Smooth muscle cell (in vitro differentiated cells): ENCODE results near the gene SNRNP48. TPM values are rescaled to one million over a fixed set of nuclear protein-coding genes. Genes with fewer than 3 reads are reported as not detected.

Experiments
- DNase-seq: peaks from one replicate; lab custom pipeline; 2025; ENCODE audit not compliant: unreplicated experiment; lab: John Stamatoyannopoulos, UW
- H2AFZ ChIP-seq: fragments of 200-600 bp; sonication (generic); 2 replicates; pipeline ENCODE4 v1.6.0; 2016; ENCODE audit warnings: antibody characterized with exemption, low read depth, mild to moderate bottlenecking
- H3F3A ChIP-seq: fragments of 200-600 bp; sonication (generic); 2 replicates; pipeline ENCODE4 v1.6.0; 2017; ENCODE audit warnings: antibody characterized with exemption, low read depth
- H3K27ac ChIP-seq: fragments of 200-600 bp; sonication (generic); 2 replicates; pipeline ENCODE4 v1.5.1; 2016; ENCODE audit warnings: low read depth, mild to moderate bottlenecking
- H3K27me3 ChIP-seq: fragments of 200-600 bp; sonication (generic); 2 replicates; pipeline ENCODE4 v1.6.1; 2016; ENCODE audit warnings: low read depth, mild to moderate bottlenecking
- H3K36me3 ChIP-seq: fragments of 200-600 bp; sonication (generic); 2 replicates; pipeline ENCODE4 v1.5.1; 2016; ENCODE audit warnings: low read depth
- H3K4me1 ChIP-seq: fragments of 200-600 bp; sonication (generic); 2 replicates; pipeline ENCODE4 v1.5.1; 2016; ENCODE audit warnings: low read depth
- H3K4me2 ChIP-seq: fragments of 200-600 bp; sonication (generic); 2 replicates; pipeline ENCODE4 v1.6.0; 2016; ENCODE audit warnings: mild to moderate bottlenecking
- H3K4me3 ChIP-seq: fragments of 200-600 bp; sonication (generic); 2 replicates; pipeline ENCODE4 v1.5.1; 2016; ENCODE audit warnings: mild to moderate bottlenecking
- H3K79me2 ChIP-seq: fragments of 200-600 bp; sonication (generic); 2 replicates; pipeline ENCODE4 v1.6.0; 2016; ENCODE audit warnings: low read depth, mild to moderate bottlenecking
- H3K9ac ChIP-seq: fragments of 200-600 bp; sonication (generic); 2 replicates; pipeline ENCODE4 v1.6.0; 2016; ENCODE audit warnings: low read depth
- H3K9me3 ChIP-seq: fragments of 200-600 bp; sonication (generic); replicated peaks from 2 replicates; pipeline ENCODE4 v1.5.1; 2016; ENCODE audit warnings: low read depth
- H4K20me1 ChIP-seq: fragments of 200-600 bp; sonication (generic); 2 replicates; pipeline ENCODE4 v1.6.0; 2016; ENCODE audit warnings: low read depth
- WGBS: methylation state at CpG from one replicate; pipeline ENCODE4 v1.1.7; 2016; ENCODE audit warnings: low lambda C conversion rate; 5-methylcytosine and 5-hydroxymethylcytosine counted together
- polyA plus RNA-seq: library from polyadenylated mRNA; unstranded; fragments of >200 nt; fragmentation: Nextera tagmentation; extraction: Ambion mirVana; gene quantifications from 2 replicates; pipeline ENCODE4 v1.2.1, GENCODE V29; 2016
- total RNA-seq: library from RNA; depleted of rRNA; stranded (reverse); fragments of >200 nt; gene quantifications from 2 replicates; pipeline ENCODE4 v1.2.3, GENCODE V29; 2014
- TF ChIP-seq, protein P1 (sequence below): fragments of 200-600 bp; sonication (generic); IDR thresholded peaks from 2 replicates; pipeline ENCODE4 v1.5.1; 2017; ENCODE audit warnings: borderline replicate concordance, mild to moderate bottlenecking, antibody characterized with exemption; ENCODE audit not compliant: insufficient read depth, poor library complexity, severe bottlenecking

The SNRNP48 gene
- total and polyA plus RNA-seq, 2 experiments from 2014 or later, result 3.2 to 11.0 TPM

DNA sequence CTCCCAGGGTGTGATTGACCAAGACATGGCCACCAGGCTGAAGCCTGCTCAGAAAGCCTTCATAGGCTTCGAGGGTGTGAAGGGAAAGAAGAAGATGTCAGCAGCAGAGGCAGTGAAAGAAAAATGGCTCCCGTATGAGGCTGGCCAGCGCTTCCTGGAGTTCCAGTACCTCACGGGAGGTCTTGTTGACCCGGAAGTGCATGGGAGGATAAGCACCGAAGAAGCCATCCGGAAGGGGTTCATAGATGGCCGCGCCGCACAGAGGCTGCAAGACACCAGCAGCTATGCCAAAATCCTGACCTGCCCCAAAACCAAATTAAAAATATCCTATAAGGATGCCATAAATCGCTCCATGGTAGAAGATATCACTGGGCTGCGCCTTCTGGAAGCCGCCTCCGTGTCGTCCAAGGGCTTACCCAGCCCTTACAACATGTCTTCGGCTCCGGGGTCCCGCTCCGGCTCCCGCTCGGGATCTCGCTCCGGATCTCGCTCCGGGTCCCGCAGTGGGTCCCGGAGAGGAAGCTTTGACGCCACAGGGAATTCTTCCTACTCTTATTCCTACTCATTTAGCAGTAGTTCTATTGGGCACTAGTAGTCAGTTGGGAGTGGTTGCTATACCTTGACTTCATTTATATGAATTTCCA, 4.6 kb upstream of the SNRNP48 start:
- TF ChIP-seq, protein P1, sequence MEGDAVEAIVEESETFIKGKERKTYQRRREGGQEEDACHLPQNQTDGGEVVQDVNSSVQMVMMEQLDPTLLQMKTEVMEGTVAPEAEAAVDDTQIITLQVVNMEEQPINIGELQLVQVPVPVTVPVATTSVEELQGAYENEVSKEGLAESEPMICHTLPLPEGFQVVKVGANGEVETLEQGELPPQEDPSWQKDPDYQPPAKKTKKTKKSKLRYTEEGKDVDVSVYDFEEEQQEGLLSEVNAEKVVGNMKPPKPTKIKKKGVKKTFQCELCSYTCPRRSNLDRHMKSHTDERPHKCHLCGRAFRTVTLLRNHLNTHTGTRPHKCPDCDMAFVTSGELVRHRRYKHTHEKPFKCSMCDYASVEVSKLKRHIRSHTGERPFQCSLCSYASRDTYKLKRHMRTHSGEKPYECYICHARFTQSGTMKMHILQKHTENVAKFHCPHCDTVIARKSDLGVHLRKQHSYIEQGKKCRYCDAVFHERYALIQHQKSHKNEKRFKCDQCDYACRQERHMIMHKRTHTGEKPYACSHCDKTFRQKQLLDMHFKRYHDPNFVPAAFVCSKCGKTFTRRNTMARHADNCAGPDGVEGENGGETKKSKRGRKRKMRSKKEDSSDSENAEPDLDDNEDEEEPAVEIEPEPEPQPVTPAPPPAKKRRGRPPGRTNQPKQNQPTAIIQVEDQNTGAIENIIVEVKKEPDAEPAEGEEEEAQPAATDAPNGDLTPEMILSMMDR, result no peak
- 98% methylated on average over 28 of the region's 28 CpGs for WGBS
- Histone ChIP-seq H3K9me3 (no peaks in the 10 kb centered on the region), H3K79me2 (peaks cover 4% of the 10 kb centered on the region), H4K20me1 (peaks cover 26% of the 10 kb centered on the region), H3F3A (peaks cover 17% of the 10 kb centered on the region), H3K27me3 (no peaks in the 10 kb centered on the region), H3K36me3 (peaks cover 29% of the 10 kb centered on the region), H3K9ac (no peak overlapping the region), H3K4me2 (no peak overlapping the region), H3K4me3 (no peak overlapping the region), H3K4me1 (peaks cover 9% of the 10 kb centered on the region), H3K27ac (no peak overlapping the region), H2AFZ (no peak overlapping the region)
- no peak for DNase-seq

DNA sequence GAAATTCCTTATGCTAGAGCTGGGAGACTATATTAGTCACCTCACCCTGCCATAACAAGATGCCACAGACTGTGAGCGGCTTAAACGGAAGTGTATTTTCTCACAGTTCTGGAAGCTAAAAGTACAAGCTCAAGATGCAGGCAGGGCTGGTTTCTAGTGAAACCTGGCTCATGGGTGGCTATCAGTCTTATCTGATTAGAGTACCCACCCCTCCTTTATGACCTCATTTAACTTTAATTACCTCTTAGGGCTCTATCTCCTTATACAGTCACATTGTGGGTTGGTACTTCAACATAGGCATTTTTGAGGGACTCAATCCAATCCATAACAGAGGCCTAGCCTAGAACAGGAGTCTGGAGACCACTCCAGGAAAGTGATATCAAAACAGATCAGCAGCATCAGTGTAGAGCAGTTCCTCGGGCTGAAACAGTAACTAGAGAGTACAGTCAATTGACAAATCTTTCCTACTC, 2.3 kb upstream of the SNRNP48 start:
- no peak overlapping the region for H2AFZ ChIP-seq
- no peak for DNase-seq
- H3K9ac ChIP-seq, result no peak overlapping the region

DNA sequence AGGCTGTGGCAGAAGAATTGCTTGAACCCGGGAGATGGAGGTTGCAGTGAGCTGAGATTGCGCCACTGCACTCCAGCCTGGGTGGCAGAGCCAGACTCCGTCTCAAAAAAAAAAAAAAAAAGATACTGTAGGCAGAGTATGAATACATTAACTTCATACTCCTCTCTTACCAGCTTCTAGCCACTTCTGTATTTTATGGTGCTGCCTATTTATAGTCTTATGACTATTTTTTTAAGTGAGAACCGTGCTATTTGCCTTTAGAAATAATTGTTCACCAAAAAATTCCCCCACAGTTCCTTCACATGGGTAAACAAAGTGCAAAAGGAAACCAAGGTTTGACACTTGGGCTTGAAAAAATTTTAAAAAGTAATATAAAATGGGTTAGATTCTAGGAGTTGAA, 1.5 kb upstream of the SNRNP48 start:
- Histone ChIP-seq H3K4me2 (no peak overlapping the region), H3K36me3 (peaks cover 13% of the 10 kb centered on the region), H4K20me1 (peaks cover 41% of the 10 kb centered on the region), H3K27me3 (no peaks in the 10 kb centered on the region), H3K4me1 (peaks cover 17% of the 10 kb centered on the region), H3K9ac (no peak overlapping the region), H3K4me3 (no peak overlapping the region), H3K27ac (no peak overlapping the region), H3K79me2 (peaks cover 28% of the 10 kb centered on the region), H3K9me3 (no peaks in the 10 kb centered on the region), H3F3A (peaks cover 14% of the 10 kb centered on the region), H2AFZ (no peak overlapping the region)
- TF ChIP-seq, protein P1, result no peak
- WGBS, result 74% methylated on average over 4 of the region's 4 CpGs
- no peak for DNase-seq

More for the DNA sequence above, 2.3 kb upstream of the SNRNP48 start:
- Histone ChIP-seq H3K4me1 (peaks cover 17% of the 10 kb centered on the region), H3K27me3 (no peaks in the 10 kb centered on the region), H3K9me3 (no peaks in the 10 kb centered on the region), H3K4me3 (no peak overlapping the region), H3K4me2 (no peak overlapping the region), H3K27ac (peak overlapping the region; percentile 71), H3K79me2 (peaks cover 27% of the 10 kb centered on the region), H3F3A (peaks cover 14% of the 10 kb centered on the region), H3K36me3 (peaks cover 17% of the 10 kb centered on the region), H4K20me1 (peaks cover 33% of the 10 kb centered on the region)
- TF ChIP-seq, protein P1, result no peak
- WGBS, result 24% methylated on average over 3 of the region's 3 CpGs

DNA sequence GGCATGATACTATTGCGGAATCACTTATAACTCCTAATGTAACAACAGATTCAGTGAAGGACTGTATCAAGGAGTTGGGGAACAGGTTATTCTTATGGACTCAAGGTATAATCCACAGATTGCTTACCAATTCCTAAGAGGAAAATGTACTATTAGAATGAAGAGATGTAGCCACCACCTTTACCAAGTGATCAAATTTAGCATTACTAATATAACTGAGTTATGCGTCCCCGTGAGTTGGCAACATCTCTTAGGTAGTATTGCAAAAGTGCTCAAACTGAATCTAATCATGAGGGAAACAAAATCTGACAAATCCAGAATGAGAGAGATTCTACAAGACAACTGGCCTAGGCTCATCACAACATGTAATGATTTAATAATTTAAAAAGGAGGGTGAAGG, 777 bp upstream of the SNRNP48 start:
- Histone ChIP-seq H3K27ac (peak overlapping the region; percentile 61), H3K9ac (peak overlapping the region; percentile 8), H3K79me2 (peaks cover 28% of the 10 kb centered on the region), H3K4me1 (peaks cover 17% of the 10 kb centered on the region), H3K4me3 (peak overlapping the region; percentile 81), H3K4me2 (peak overlapping the region; percentile 94), H2AFZ (no peak overlapping the region), H3K9me3 (no peaks in the 10 kb centered on the region), H3F3A (peaks cover 14% of the 10 kb centered on the region), H3K36me3 (peaks cover 11% of the 10 kb centered on the region), H3K27me3 (no peaks in the 10 kb centered on the region), H4K20me1 (peaks cover 38% of the 10 kb centered on the region)
- 93% methylated on average over 3 of the region's 3 CpGs for WGBS
- TF ChIP-seq, protein P1, result no peak
- DNase-seq, result no peak
